Inferior parietal cortex (tissue), 1 donor: ENCODE results near the gene KRTAP17-1.

Experiments used
- DNase-seq: peaks from one replicate; pipeline ENCODE4 v3.0.0-alpha.2; 2016; ENCODE audit errors: extremely low spot score

KRTAP17-1 gene

DNA sequence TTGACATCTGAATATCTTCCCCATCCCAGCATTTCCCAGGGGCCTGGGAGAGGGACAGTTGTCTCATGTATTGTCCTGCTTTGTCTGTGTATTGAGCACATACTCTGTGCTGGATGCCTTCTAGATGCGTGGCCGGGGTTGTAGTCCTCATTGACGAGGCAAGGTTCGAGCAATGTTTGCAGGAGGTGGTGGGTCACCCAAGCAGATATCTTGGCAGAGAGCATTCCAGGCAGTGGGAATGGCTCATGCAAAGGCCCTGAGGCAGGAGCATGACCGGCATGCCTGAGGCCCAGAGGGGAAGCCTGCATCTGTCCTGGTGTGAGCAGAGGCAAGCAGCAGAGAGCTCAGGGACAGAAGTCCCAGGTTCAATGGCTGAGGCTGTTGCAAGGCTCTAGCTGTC is 17.6 kb upstream of the KRTAP17-1 start:
- DNase-seq: no peak

GRCh38 chr17:41332239-41332638 is 16.7 kb upstream of the KRTAP17-1 start:
- DNase-seq: no peak

- DNase-seq: no peak
Observed at GRCh38 chr17:41331606-41332005, 16.1 kb upstream of the KRTAP17-1 start.

DNA sequence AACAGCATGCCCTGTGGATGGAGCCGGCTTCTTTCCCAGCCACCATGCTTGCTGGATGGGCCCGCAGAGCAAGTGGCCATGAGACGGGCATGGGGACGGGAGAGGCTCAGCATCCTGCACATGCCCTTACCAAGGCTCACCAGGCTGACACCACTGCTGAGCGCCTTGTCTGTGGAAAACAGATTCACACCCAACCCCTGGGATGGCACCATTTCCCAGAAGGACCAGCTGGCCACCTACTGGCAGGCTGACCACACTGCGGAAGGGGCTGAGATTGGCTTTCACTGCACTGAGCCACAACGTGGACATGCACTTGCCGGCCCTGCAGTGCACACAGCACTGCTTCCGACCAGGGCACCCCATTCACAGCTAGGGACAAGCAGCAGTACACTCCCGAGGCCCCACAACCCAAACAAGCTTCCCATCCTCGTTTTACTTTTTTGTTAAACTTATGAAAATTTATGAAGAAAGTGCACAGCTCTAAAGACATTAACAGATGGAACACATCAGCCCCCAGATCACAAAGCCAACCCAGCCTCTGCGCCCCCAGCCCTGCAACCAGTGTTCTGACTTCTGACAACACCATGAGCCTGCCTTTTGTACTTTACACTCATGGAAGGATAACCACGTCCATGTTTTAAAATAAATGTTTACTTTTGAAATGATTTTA is 13.9 kb upstream of the KRTAP17-1 start:
- DNase-seq: no peak

GRCh38 chr17:41328207-41328606 is 12.7 kb upstream of the KRTAP17-1 start:
- no peak for DNase-seq

GRCh38 chr17:41327411-41328120 is 12.1 kb upstream of the KRTAP17-1 start:
- DNase-seq: no peak

DNA sequence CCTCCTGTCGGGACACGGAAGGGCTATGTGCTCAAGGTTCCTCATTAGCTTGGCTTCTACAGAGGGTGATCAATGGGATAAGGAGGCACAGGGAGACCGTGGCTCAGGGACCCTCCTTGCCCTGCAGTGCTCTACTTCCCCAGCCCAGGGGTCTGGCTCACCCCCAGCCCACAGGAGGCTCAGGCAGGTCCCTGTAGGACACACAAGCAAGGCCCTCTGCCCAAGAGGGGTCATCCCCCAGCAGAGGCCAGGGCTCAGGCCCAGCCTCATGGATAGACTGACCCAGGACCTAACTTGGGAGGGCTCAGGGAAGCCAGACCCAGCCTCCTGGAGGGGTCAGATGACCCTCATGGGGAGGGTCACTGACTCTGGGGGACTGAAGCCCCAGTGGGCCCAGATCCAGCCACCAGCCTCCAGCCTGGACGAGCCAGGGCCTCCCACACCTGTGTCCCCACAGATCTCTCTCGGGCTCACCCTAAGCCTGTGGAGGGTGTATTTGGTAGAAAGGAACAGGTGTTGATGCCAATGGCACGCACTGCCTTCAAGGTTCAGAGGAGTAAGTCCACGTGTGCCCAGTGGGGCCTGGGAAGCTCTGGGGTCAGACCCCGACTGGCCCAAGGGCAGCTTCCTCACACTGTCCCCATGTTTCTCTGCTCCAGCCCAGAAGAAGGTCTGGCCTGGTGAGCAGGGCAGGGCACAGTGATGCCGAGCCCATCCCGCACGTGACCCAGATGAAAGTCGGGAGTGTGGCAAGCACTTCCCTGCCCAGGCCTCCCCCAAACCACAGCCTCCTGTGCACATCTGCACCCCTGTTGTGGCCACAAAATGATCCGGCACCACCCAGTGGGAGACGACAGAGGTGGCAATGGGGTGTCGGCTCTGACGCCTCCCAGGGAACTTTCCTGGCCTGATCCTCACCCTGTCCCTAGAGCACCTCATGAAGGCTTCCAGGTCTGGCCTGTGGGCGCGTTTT is 10.9 kb upstream of the KRTAP17-1 start:
- DNase-seq: no peak

DNA sequence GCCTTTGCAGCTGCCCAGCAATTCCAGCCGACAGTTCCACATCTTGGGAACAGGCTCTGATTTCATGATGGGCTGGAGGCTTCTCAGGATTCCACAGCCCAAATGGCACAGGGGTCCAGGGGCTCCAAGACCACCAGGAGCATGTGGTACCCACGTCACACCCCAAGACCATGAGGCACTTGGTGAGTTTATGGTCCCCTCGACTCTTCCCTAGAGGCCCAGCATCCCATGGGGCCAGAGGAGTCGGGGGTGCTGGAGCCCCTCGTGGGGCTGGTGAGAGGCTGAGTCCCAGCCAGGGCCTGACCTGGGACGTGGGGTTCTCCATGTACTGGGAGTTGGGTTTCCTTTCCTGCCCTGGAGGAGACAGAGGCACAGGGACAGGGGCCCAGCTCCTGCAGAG is 10.1 kb upstream of the KRTAP17-1 start:
- DNase-seq: no peak

DNA sequence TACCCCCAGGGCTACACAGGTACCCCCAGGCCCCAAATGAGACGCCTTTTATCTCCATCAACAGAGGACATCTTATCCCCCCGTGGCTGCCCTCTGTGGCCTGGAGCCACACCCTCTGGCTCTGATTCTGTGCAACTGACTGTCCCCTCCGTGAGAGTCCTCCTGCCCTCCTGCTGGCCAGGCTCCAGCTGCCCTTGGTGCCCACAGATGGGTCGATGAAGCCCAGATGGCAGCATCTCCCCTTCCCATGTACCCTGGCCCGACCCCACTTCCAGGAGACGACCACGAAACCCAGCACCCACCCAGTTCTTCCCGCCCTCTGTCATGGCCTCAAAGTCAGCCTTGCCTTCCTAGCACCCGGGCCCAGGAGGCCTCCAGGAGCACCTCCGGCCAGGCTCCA is 9.6 kb upstream of the KRTAP17-1 start:
- no peak for DNase-seq

DNA sequence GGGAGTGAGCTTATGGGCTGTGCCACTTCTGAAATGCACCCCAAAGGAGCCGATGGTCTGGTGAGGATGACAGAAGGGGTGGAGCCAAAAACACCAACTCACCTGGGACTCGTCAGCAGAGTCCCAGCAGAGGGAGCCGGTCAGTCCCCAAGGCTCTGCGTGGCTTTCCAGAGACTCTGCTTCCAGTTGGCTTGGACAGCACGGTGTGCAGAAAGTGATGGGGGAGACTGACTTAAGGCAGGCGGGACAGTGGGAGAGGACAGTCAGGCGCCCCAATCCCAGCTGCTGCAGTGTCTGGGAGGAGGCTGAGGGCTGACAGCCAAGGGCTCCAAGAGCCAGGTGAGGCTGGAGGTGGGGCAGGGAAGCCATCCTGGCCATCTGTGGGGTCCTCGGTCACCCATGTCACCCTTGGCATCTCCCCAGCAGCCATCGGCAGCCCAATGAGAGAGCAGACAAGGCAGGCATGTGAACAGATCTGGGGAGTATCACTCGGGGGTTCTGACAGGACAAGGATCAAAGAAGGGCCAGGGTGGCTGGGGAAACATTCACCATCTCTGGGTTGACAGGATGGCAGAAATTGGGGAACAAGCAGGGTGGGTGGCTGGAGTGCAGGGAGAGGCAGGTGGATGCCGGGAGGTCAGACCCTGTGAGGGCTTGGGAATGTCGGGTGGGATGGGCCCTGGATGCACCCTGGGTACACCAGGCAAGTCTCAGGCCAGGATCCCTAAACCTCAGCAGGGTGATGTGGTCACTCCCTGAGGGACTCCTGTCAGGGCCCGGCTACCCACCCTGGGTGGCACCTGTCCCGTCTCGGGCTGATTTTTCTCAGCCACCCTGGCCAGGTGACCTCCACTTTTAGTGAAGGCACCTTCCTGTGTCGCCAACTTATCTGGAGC is 8.9 kb upstream of the KRTAP17-1 start:
- no peak for DNase-seq

- DNase-seq: no peak
Observed at GRCh38 chr17:41322903-41323895, 7.7 kb upstream of the KRTAP17-1 start.

- DNase-seq: peak; percentile 29
Observed at GRCh38 chr17:41322094-41322902, 6.8 kb upstream of the KRTAP17-1 start.

DNA sequence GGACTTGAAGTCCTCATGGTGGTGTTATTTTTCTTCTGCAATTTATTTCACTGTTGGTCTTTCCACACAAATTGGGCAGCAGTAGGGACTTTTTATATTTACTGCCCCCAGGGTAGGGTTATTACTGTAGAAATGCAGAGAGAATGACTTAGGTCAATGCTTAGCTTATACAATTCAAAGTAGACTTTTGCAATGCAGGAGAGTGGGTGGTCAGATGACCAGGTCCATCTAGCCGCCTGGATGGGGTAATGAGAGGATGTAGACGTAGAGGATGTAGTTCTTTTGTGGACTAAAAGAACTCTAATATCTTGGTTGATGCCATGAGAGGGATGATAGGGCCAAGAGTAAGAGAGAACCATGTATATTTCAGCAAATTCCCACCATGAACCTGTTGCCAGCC is 2.7 kb upstream of the KRTAP17-1 start:
- no peak for DNase-seq

- no peak for DNase-seq
Observed at GRCh38 chr17:41315814-41316445, 420 bp upstream of the KRTAP17-1 start.

GRCh38 chr17:41311111-41311510 is 4.4 kb downstream of the KRTAP17-1 start:
- no peak for DNase-seq

DNA sequence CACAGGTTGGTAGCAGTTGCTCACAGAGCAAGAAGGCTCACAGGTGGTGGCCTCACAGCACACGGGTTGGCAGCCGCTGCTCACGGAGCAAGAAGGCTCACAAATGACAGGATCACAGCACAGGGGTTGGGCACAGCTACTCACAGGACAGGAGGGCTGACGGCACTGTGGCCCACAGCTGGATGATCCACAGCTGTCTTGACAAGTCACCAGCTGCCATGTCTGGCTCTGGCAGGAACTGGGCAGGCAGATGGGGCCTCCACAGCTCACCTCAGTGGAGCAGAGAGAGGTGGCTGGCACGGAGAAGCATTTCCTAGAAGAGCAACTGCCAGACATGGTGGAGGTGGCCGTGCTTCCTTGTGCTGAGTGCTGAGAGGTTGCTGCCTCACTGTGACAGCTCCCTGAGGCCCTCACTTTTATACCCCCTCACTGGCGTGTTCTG is 6.6 kb downstream of the KRTAP17-1 start, which contains the start of gene KRTAP16-1:
Gene KRTAP16-1, minus strand, starts transcription at position 392 of the 442 bp plus-strand sequence. Its CDS starts 56 bp downstream, at position 336.
- DNase-seq: no peak

DNA sequence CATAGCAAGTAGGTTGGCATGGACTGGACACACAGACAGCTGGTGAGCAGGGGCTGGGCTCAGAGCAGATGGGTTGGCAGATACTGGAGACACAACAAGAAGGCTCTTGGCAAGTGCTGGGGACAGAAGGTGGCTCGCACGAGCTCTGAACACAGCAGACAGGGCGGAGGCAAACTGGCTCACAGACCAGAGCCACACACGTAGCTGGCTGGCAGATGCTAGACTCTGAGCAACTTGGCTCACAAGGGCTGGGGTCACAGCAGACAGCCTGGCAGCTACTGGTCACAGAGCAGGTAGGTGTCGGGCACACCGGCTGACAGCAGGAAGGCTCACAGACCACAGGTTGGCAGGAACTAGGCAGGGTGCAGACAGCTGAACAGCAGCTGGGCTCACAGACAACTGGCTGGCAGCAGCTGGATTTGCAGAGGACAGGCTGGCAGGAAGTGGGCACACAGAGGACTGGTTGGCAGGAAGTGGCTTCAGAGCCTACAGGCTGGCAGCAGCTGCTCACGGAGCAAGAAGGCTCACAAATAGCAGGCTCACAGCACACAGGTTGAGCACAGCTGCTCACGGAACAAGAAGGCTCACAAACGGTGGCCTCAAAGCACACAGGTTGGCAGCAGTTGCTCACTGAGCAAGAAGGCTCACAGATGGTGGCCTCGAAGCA is 7.1 kb downstream of the KRTAP17-1 start:
- no peak for DNase-seq

DNA sequence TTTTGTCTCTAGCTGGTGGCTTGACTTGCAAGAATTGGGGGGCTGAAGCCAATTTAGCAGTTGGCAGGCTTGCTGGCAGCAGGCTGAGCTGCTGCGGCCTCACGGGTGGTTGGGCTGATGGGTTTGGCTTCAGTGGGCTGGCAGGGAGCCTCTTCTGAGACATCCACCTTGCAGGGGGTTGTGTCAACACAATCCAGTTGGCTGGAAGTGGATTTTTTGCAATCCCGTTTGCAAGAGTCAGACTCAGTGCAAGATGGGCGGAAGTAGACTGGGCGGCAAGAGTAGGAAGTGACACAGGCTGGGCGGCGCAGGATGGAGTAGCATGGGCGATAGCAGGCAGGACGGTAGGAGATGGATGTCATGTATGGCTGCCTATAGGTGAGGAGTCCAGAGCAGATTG is 7.9 kb downstream of the KRTAP17-1 start:
- DNase-seq: no peak
